Bronchial epithelial cell (primary cell): ENCODE data around the gene BEX5. TPM values are rescaled to one million over a fixed set of nuclear protein-coding genes. Genes with fewer than 3 reads are reported as not detected.

Experiments used
- DNase-seq: peaks from one replicate; pipeline ENCODE4 v3.0.0-alpha.2; 2010; ENCODE audit warnings: low read depth
- FAIRE-seq: peaks from 2 replicates; lab custom pipeline; 2011; peaks lifted over from hg19 to GRCh38; lab: Jason Lieb, UNC
- H3K27me3 ChIP-seq: 2 replicates; pipeline ENCODE4 v1.5.1; 2011; ENCODE audit warnings: low read length; ENCODE audit not compliant: control insufficient read depth, insufficient read depth
- H3K36me3 ChIP-seq: 2 replicates; pipeline ENCODE4 v1.5.1; 2011; ENCODE audit warnings: low read length; ENCODE audit not compliant: control insufficient read depth, insufficient read depth
- H3K4me3 ChIP-seq: 2 replicates; pipeline ENCODE4 v1.5.1; 2011; ENCODE audit warnings: mild to moderate bottlenecking, low read depth, low read length, control low read depth
- CTCF ChIP-seq: IDR thresholded peaks from 2 replicates; pipeline ENCODE4 v1.5.1; 2011; ENCODE audit warnings: mild to moderate bottlenecking, moderate library complexity, low read length, control low read depth, inconsistent platforms; ENCODE audit not compliant: insufficient read depth, severe bottlenecking
- total RNA-seq: library from RNA; depleted of rRNA; stranded (reverse); fragments of >200 nt; gene quantifications from 2 replicates; pipeline ENCODE4 v1.2.1, GENCODE V29; 2014

The BEX5 gene
- total RNA-seq, 1 donor from 2014 or later, result 1.3 TPM

- no peak for DNase-seq
- no peak for FAIRE-seq
- Histone ChIP-seq H3K4me3 (no peak overlapping the region), H3K27me3 (no peaks in the 10 kb centered on the region), H3K36me3 (no peaks in the 10 kb centered on the region)
- TF ChIP-seq CTCF, result no peak
These were observed 42.4 kb downstream of the BEX5 start for GRCh38 chrX:102113367-102113766.

Other genes starting within 250 kb of the BEX5 start
- gene ZMAT1, start 223.9 kb downstream of the BEX5 start, total RNA-seq, result under 0.01 and 0.13 TPM in 2 replicates
- not detected in 2 replicates for gene TCEAL2, start 30.3 kb downstream of the BEX5 start, total RNA-seq
- not detected in 2 replicates for gene TCEAL6, start 13.5 kb downstream of the BEX5 start, total RNA-seq
- not detected in 2 replicates for gene TCP11X1, start 59.3 kb upstream of the BEX5 start, total RNA-seq
- gene NXF2, start 91.2 kb upstream of the BEX5 start, total RNA-seq, result not detected in 2 replicates